NOMO-1 treated with dmso at 0.1 percent for 144 hours (cell line): Measurements from ENCODE around the gene SMURF1.

Experiments used
- DNase-seq: peaks from one replicate; lab custom pipeline; 2025; ENCODE audit not compliant: unreplicated experiment; lab: John Stamatoyannopoulos, UW

The SMURF1 gene

GRCh38 chr7:98992076-98992475, 151.8 kb downstream of the SMURF1 start:
- no peak for DNase-seq

GRCh38 chr7:98991141-98991540, 152.8 kb downstream of the SMURF1 start:
- no peak for DNase-seq

- no peak for DNase-seq
Measured at GRCh38 chr7:98990356-98990755, 153.6 kb downstream of the SMURF1 start.

GRCh38 chr7:98988641-98989040, 155.3 kb downstream of the SMURF1 start:
- no peak for DNase-seq

GRCh38 chr7:98985945-98986344, 158.0 kb downstream of the SMURF1 start:
- DNase-seq: no peak

- no peak for DNase-seq
Measured at GRCh38 chr7:98985406-98985805, 158.5 kb downstream of the SMURF1 start.

GRCh38 chr7:98984126-98984525, 159.8 kb downstream of the SMURF1 start:
- no peak for DNase-seq

- no peak for DNase-seq
Measured at GRCh38 chr7:98982686-98983085, 161.2 kb downstream of the SMURF1 start.

GRCh38 chr7:98981701-98982100, 162.2 kb downstream of the SMURF1 start:
- no peak for DNase-seq

GRCh38 chr7:98978672-98979071, 165.2 kb downstream of the SMURF1 start:
- no peak for DNase-seq
